Heart left ventricle (tissue), 16 donors: ENCODE results near the gene ITPR2. TPM values are rescaled to one million over a fixed set of nuclear protein-coding genes. Genes with fewer than 3 reads are reported as not detected.

Source experiments
- ATAC-seq, 4 donors: fragments of 200-7000 bp; cut with Tn5 transposase; one replicate each; pipeline ENCODE4 v1.9.1; 2020 to 2022; ENCODE audit warnings: moderate library complexity in 4 of 4, mild to moderate bottlenecking in 3 of 4, moderate number of reproducible peaks in 1 of 4
- DNase-seq, 5 donors: peaks; one replicate each; pipeline ENCODE4 v3.0.0-alpha.2; 2020
- H3K27ac ChIP-seq, 12 donors: fragments of 200-600 bp; sonication (generic) in 4 of 12; one replicate each; pipeline versions ENCODE4 v1.5.0 to v1.8.0; 2016 to 2022; ENCODE audit warnings: mild to moderate bottlenecking in 2 of 12
- H3K27me3 ChIP-seq, 9 donors: fragments of 200-600 bp; sonication (generic) in 2 of 9; one replicate each; pipeline versions ENCODE4 v1.5.1 to v1.8.0; 2016 to 2022; ENCODE audit warnings: mild to moderate bottlenecking in 3 of 9
- H3K36me3 ChIP-seq, 9 donors: fragments of 200-600 bp; sonication (generic) in 2 of 9; one replicate each; pipeline versions ENCODE4 v1.5.0 to v1.8.0; 2018 to 2022; ENCODE audit warnings: mild to moderate bottlenecking in 2 of 9
- H3K4me1 ChIP-seq, 12 donors: fragments of 200-600 bp; sonication (generic) in 4 of 12; one replicate each; pipeline versions ENCODE4 v1.5.0 to v1.8.0; 2016 to 2022; ENCODE audit warnings: mild to moderate bottlenecking in 3 of 12
- H3K4me3 ChIP-seq, 12 donors: fragments of 200-600 bp; sonication (generic) in 4 of 12; one replicate each; pipeline versions ENCODE4 v1.5.0 to v1.8.0; 2017 to 2022; ENCODE audit warnings: mild to moderate bottlenecking in 9 of 12, moderate library complexity in 4 of 12
- H3K9me3 ChIP-seq, 12 donors: fragments of 200-600 bp; sonication (generic) in 4 of 12; one replicate each; pipeline versions ENCODE4 v1.5.0 to v1.8.0; 2016 to 2022; ENCODE audit warnings: mild to moderate bottlenecking in 1 of 12
- CTCF ChIP-seq, 12 donors: fragments of 200-600 bp; sonication (generic) in 4 of 12; IDR thresholded peaks; one replicate each; pipeline versions ENCODE4 v1.5.0 to v1.8.0; 2018 to 2022; ENCODE audit warnings: antibody characterized with exemption in 12 of 12, mild to moderate bottlenecking in 5 of 12
- POLR2A ChIP-seq, 2 donors: fragments of 450-650 bp; IDR thresholded peaks; one replicate each; pipeline ENCODE4 v1.6.1; 2017; ENCODE audit warnings: antibody characterized with exemption in 2 of 2, mild to moderate bottlenecking in 2 of 2, moderate library complexity in 2 of 2
- WGBS, 4 donors: extraction: QIAGEN DNeasy Blood & Tissue Kit in 2 of 4; methylation state at CpG; one replicate each; pipeline versions ENCODE4 v1.1.5 to v1.1.7; 2013 to 2018; 5-methylcytosine and 5-hydroxymethylcytosine counted together
- intact Hi-C, 10 donors: fragments of 100-400 bp; cut with DNase I; formaldehyde crosslinking; loops; one replicate each; pipeline versions ENCODE4 v1.11.1 to v1.14.2; 2022
- polyA plus RNA-seq, 2 donors: library from polyadenylated mRNA; stranded (reverse); fragments of 200-250 nt; gene quantifications; one replicate each; pipeline ENCODE4 v1.2.3, GENCODE V29; 2013
- total RNA-seq, 9 donors: library from RNA; depleted of rRNA in 2 of 9; stranded (reverse); fragments of >200 nt in 2 of 9; fragmentation: NEBNext Ultra II Directional in 3 of 9; extraction: Animal tissue kit (Norgen Biotek cat#: 25700) in 3 of 9; gene quantifications; one replicate each; pipeline versions ENCODE4 v1.1.0 to v1.2.4, GENCODE V29; 2016 to 2023
- donor health status: ischemic (EF 13 %, LVEDD 7.1; RV severe dilation, severe dysfunction).
- donor health status: healthy with polysubstance abuse.
- donor health status: DM: no; HTN: yes; CAD: no.
- donor health status: DM: no; HTN: no; CAD: no.
- donor health status: ischemic (EF 25% LVEDD 6.9; RV normal size, moderate dysfunction).
- donor health status: ischemic (EF 25% LVEDD 5.7; RV mildly dilated, moderate dysfunction).
- donor health status: healthy.
- donor health status: DM: yes; HTN: yes; CAD: no.
- donor health status: ischemic (EF 35%, LVEDD 5.7; RV mildly dilated, moderate dysfunction).
- donor health status: nonischemic (EF 11% LVEDD 7.7; RV severe dilation, severe dysfunction).
- donor health status: DM: yes; HTN: yes; CAD: no.
- donor health status: PGD.
- donor health status: ischemic (EF 29% LVEDD 5.4; RV normal size, mild dysfunction).
- donor health status: nonischemic (EF 23%, LVEDD 6.1; RV moderate dilation, normal function).

Gene ITPR2
- total and polyA plus RNA-seq, 11 donors, result 3.4 to 45.6 (median 11.8) TPM

GRCh38 chr12:26805401-26805971 is 27.5 kb downstream of the ITPR2 start:
- Histone ChIP-seq H3K27ac (no peak overlapping the region), H3K27me3 (no peaks in the 10 kb centered on the region), H3K9me3 (no peaks in the 10 kb centered on the region), H3K36me3 (no peaks in the 10 kb centered on the region), H3K4me1 (peaks cover 0 to 41% (median 25%) of the 10 kb centered on the region in 12 donors), H3K4me3 (no peak overlapping the region)
- 94 to 96% (median 95%) methylated on average over 5 of the region's 5 CpGs for WGBS, 4 donors
- no peak for DNase-seq
- TF ChIP-seq CTCF (IDR thresholded peaks at IDR 0.05), result no peak
- TF ChIP-seq POLR2A (IDR thresholded peaks at IDR 0.05), result no peak
- intact Hi-C loops, result no loop called here
- ATAC-seq, result no peak

GRCh38 chr12:26803552-26803951 is 29.4 kb downstream of the ITPR2 start:
- H3K9me3 ChIP-seq, result no peaks in the 10 kb centered on the region
- TF ChIP-seq POLR2A (IDR thresholded peaks at IDR 0.05) (no peak), CTCF (IDR thresholded peaks at IDR 0.05) (no peak)
- intact Hi-C loops, result no loop called here
- peaks cover 0 to 39% (median 10%) of the 10 kb centered on the region in 12 donors for H3K4me1 ChIP-seq
- H3K27me3 ChIP-seq, result no peaks in the 10 kb centered on the region
- H3K4me3 ChIP-seq, result no peak overlapping the region
- ATAC-seq (no peak), DNase-seq (no peak)
- H3K27ac ChIP-seq, result no peak overlapping the region
- 37 to 57% (median 47%) methylated on average over 2 of the region's 2 CpGs for WGBS, 4 donors
- H3K36me3 ChIP-seq, result no peaks in the 10 kb centered on the region

- no peak for ATAC-seq
- H3K27me3 ChIP-seq, result no peaks in the 10 kb centered on the region
- no peaks in the 10 kb centered on the region for H3K36me3 ChIP-seq
- H3K4me1 ChIP-seq, result peaks cover 0 to 45% (median 7%) of the 10 kb centered on the region in 12 donors
- no peak for DNase-seq
- WGBS, 4 donors, result 95 to 100% (median 98%) methylated on average over 1 of the region's 1 CpG
- no peak overlapping the region for H3K4me3 ChIP-seq
- H3K27ac ChIP-seq, result no peak overlapping the region
- intact Hi-C loops, result no loop called here
- no peak for TF ChIP-seq CTCF (IDR thresholded peaks at IDR 0.05)
- TF ChIP-seq POLR2A (IDR thresholded peaks at IDR 0.05), result no peak
- no peaks in the 10 kb centered on the region for H3K9me3 ChIP-seq
These were observed 31.5 kb downstream of the ITPR2 start for GRCh38 chr12:26801486-26801885.

- no peak for ATAC-seq
- 87 to 97% (median 95%) methylated on average over 4 to 7 of the region's 7 CpGs for WGBS, 4 donors
- no peak overlapping the region for H3K4me3 ChIP-seq
These were observed 32.1 kb downstream of the ITPR2 start for GRCh38 chr12:26800858-26801257.

More at GRCh38 chr12:26800858-26801257, 32.1 kb downstream of the ITPR2 start:
- TF ChIP-seq CTCF (IDR thresholded peaks at IDR 0.05), result no peak
- TF ChIP-seq POLR2A (IDR thresholded peaks at IDR 0.05), result no peak
- Histone ChIP-seq H3K9me3 (no peaks in the 10 kb centered on the region), H3K27me3 (no peaks in the 10 kb centered on the region), H3K27ac (no peak overlapping the region), H3K4me1 (peaks cover 0 to 45% (median 7%) of the 10 kb centered on the region in 12 donors), H3K36me3 (no peaks in the 10 kb centered on the region)
- no peak for DNase-seq
- intact Hi-C loops, result no loop called here
